Breast epithelium (tissue), 3 donors: ENCODE data around the gene TPSB2.

ENCODE experiments used
- POLR2A ChIP-seq: fragments of 450-650 bp; IDR thresholded peaks from one replicate; pipeline ENCODE4 v1.6.1; 2016; ENCODE audit warnings: antibody characterized with exemption, mild to moderate bottlenecking, moderate library complexity
- POLR2AphosphoS5 ChIP-seq, 3 donors: sonication (generic); formaldehyde crosslinking; IDR thresholded peaks; one replicate each; pipeline ENCODE4 v1.6.1; 2017; ENCODE audit warnings: antibody characterized with exemption in 3 of 3
- TF ChIP-seq, protein P1 (sequence below), 3 donors: fragments of 450-650 bp; IDR thresholded peaks; one replicate each; pipeline ENCODE4 v1.5.1; 2016 to 2017; ENCODE audit warnings: antibody characterized with exemption in 3 of 3, mild to moderate bottlenecking in 3 of 3, moderate library complexity in 3 of 3

DNA sequence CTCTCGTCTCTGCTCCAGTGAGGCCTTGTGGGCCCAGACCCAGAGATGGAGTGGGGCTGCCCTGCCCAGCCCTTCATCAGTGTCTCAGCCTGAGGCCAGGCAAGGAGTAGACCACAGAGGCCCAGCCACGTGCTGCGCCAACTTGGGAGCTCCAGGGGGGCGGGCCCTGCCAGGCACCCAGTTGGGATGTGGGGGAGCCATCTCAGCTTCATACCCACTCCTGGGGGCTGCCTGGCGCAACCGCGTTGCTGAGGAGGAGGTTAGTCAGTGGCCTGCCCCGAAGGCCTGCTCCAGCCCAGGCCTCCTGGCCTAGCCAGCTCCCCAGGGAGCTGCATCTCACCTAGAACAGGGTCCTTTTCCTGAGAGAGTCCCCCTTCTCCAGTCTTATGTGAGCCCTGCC, 16.8 kb downstream of the TPSB2 start:
- TF ChIP-seq, protein P1, sequence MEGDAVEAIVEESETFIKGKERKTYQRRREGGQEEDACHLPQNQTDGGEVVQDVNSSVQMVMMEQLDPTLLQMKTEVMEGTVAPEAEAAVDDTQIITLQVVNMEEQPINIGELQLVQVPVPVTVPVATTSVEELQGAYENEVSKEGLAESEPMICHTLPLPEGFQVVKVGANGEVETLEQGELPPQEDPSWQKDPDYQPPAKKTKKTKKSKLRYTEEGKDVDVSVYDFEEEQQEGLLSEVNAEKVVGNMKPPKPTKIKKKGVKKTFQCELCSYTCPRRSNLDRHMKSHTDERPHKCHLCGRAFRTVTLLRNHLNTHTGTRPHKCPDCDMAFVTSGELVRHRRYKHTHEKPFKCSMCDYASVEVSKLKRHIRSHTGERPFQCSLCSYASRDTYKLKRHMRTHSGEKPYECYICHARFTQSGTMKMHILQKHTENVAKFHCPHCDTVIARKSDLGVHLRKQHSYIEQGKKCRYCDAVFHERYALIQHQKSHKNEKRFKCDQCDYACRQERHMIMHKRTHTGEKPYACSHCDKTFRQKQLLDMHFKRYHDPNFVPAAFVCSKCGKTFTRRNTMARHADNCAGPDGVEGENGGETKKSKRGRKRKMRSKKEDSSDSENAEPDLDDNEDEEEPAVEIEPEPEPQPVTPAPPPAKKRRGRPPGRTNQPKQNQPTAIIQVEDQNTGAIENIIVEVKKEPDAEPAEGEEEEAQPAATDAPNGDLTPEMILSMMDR (IDR thresholded peaks at IDR 0.05) = no peak
- TF ChIP-seq POLR2AphosphoS5 (IDR thresholded peaks at IDR 0.05) = no peak
- no peak for TF ChIP-seq POLR2A
